ENCODE results near the gene DBN1. TPM values are rescaled to one million over a fixed set of nuclear protein-coding genes. Genes with fewer than 3 reads are reported as not detected.

The DBN1 gene
- total RNA-seq, 1 donor from 2014 or later, result 434 TPM

DNA sequence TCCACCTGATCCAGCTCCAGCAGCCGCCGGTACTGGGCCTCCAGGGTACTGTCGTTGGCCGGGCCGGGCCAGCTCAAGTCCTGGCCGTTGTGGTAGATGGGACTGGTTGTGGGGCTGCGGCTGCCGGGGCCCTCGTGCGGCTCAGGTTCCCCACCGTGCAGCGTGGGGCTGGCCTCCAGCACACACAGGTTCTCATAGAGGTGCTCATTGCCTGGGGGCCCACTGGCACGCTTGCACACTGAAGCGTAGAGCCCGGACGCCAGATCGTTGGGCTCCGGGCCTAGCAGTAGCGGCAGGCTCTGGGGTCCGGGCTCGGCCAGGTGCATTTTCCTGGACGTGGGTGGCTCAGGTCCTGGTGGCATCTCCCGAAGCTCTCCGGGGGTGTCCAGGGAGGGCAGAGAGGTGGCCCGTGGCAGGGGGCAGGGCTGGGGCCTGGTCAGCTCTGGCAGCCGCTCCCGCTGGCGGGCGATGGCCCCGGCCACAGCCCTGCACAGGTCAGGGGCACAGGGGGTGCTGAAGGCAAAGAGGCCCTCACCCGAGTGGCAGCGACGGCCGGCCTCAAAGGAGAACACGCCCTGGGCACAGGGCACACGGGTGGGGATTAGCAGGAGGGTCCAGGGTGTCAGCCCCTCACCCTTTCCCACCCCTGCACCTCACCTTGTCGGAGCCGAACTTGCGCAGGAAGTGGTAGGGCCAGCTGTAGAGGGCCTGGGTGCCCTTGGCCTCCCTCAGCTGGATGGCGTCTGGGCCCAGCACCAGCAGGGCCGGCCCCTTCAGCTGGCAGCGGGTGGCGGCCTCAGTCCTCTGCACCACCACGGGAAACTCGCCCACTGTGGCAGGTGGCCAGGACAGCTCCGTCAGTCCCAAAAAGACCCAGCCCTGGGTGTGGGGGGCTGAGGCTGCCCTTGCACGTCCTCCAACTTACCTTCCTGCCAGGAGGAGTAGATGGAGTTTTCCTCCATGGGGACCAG, 30.9 kb upstream of the DBN1 start:
- TF ChIP-seq, protein P1, sequence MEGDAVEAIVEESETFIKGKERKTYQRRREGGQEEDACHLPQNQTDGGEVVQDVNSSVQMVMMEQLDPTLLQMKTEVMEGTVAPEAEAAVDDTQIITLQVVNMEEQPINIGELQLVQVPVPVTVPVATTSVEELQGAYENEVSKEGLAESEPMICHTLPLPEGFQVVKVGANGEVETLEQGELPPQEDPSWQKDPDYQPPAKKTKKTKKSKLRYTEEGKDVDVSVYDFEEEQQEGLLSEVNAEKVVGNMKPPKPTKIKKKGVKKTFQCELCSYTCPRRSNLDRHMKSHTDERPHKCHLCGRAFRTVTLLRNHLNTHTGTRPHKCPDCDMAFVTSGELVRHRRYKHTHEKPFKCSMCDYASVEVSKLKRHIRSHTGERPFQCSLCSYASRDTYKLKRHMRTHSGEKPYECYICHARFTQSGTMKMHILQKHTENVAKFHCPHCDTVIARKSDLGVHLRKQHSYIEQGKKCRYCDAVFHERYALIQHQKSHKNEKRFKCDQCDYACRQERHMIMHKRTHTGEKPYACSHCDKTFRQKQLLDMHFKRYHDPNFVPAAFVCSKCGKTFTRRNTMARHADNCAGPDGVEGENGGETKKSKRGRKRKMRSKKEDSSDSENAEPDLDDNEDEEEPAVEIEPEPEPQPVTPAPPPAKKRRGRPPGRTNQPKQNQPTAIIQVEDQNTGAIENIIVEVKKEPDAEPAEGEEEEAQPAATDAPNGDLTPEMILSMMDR (IDR thresholded peaks at IDR 0.05; ENCODE audit: insufficient read depth, low read length, poor library complexity, severe bottlenecking), result no peak
- Histone ChIP-seq H3K27me3 (ENCODE audit: control insufficient read depth, insufficient read depth, low read length) (no peaks in the 10 kb centered on the region), H3K36me3 (ENCODE audit: control insufficient read depth, insufficient read depth, low read length) (no peaks in the 10 kb centered on the region), H3K4me3 (ENCODE audit: low read depth, low read length) (no peak overlapping the region)
- DNase-seq (ENCODE audit: low read depth), result no peak

GRCh38 chr5:177503351-177504085, 30.1 kb upstream of the DBN1 start:
- no peaks in the 10 kb centered on the region for H3K27me3 ChIP-seq (ENCODE audit: control insufficient read depth, insufficient read depth, low read length)
- DNase-seq (ENCODE audit: low read depth), result no peak
- no peak overlapping the region for H3K4me3 ChIP-seq (ENCODE audit: low read depth, low read length)
- H3K36me3 ChIP-seq (ENCODE audit: control insufficient read depth, insufficient read depth, low read length), result no peaks in the 10 kb centered on the region
- TF ChIP-seq, protein P1 (IDR thresholded peaks at IDR 0.05; ENCODE audit: insufficient read depth, low read length, poor library complexity, severe bottlenecking), result no peak

DNA sequence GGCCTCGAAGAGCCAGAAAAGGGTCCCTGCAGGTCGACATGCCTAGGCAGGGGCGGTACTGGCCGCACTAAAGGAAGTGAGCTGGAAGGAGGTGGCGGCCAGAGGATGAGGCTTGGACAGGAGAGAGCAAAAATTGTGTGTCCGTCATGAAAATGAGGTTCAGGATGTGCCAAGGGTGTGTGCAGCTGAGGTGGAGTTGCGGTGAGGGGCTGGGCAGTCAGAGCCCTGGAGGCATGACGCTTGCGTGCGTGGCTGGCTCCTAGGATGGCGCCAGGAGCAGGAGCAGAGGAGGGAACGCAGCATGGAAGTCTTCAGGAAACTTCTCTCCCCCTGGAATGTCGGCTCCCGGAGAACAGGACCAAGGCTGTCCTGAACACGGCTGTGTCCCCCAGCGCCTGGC, 29.5 kb upstream of the DBN1 start:
- Histone ChIP-seq H3K27me3 (ENCODE audit: control insufficient read depth, insufficient read depth, low read length) (no peaks in the 10 kb centered on the region), H3K4me3 (ENCODE audit: low read depth, low read length) (no peak overlapping the region), H3K36me3 (ENCODE audit: control insufficient read depth, insufficient read depth, low read length) (no peaks in the 10 kb centered on the region)
- TF ChIP-seq, protein P1 (IDR thresholded peaks at IDR 0.05; ENCODE audit: insufficient read depth, low read length, poor library complexity, severe bottlenecking), result no peak
- no peak for DNase-seq (ENCODE audit: low read depth)

DNA sequence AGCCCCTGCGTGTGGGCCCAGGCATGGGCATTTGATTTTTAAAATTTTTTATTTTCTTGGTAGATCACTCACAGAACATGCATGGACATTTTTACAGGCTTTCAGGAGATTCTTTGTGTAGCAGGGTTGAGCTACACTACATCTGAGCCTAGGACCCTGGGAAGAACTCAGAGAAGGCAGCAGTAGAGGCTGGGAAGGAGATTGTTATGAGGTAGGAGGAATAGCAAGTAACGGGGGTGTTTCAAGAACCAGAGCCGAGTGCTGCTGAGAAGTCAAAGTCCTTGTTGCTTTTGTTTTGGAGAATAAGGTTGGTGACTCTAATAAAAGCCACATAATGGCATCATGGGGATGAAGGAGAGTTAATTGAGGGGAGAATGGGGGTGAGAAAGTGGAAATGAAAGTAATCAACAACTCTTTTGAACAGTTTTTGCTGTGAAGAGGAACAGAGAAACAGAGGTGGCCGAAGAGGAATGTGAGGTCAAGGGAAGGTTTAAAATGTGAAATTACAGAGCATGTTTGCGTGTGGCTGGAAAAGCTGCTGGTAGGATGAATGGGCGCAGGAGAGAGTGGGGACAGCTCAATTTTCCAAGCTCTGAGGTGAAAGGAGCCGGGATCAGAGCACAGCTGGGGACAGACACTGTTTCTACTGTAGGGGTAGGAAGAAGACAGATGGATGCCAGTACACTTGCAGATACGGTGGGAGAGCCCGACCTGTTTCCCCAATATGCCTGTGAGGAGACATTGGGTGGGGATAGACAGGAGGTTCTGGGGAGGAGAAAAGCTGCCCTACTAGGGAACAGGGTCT, 28.6 kb upstream of the DBN1 start:
- DNase-seq (ENCODE audit: low read depth), result no peak

More for the DNA sequence above, 28.6 kb upstream of the DBN1 start:
- no peaks in the 10 kb centered on the region for H3K36me3 ChIP-seq (ENCODE audit: control insufficient read depth, insufficient read depth, low read length)
- H3K27me3 ChIP-seq (ENCODE audit: control insufficient read depth, insufficient read depth, low read length), result no peaks in the 10 kb centered on the region
- TF ChIP-seq, protein P1 (IDR thresholded peaks at IDR 0.05; ENCODE audit: insufficient read depth, low read length, poor library complexity, severe bottlenecking), result no peak
- H3K4me3 ChIP-seq (ENCODE audit: low read depth, low read length), result no peak overlapping the region
